Measurements from ENCODE around the gene WNT5B.

Gene WNT5B

DNA sequence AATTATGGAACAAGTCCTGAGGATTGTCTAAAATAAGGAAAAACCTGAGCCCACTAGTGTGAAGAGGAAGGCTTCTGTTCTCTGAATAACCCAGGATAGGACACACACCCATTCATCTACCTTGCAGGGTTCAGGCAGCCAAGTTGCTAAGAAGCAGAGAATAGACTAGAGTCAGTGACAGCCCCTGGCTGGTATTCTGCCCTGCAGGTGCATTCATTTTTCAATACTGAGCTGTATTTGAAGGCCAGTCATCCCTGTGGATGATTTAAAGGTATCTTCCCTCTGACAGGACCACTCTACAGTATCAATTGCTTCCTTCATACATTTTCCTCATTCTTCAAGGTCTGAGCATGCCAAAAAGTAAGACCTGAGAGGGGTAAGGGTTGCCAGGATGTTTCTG lies 22.9 kb downstream of the WNT5B start:
- no peak overlapping the region for H3K27ac ChIP-seq
- TF ChIP-seq, protein P1, sequence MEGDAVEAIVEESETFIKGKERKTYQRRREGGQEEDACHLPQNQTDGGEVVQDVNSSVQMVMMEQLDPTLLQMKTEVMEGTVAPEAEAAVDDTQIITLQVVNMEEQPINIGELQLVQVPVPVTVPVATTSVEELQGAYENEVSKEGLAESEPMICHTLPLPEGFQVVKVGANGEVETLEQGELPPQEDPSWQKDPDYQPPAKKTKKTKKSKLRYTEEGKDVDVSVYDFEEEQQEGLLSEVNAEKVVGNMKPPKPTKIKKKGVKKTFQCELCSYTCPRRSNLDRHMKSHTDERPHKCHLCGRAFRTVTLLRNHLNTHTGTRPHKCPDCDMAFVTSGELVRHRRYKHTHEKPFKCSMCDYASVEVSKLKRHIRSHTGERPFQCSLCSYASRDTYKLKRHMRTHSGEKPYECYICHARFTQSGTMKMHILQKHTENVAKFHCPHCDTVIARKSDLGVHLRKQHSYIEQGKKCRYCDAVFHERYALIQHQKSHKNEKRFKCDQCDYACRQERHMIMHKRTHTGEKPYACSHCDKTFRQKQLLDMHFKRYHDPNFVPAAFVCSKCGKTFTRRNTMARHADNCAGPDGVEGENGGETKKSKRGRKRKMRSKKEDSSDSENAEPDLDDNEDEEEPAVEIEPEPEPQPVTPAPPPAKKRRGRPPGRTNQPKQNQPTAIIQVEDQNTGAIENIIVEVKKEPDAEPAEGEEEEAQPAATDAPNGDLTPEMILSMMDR (conservative IDR thresholded peaks at IDR 0.05; ENCODE audit: low read depth), result no peak
- CTCF ChIA-PET, result interaction anchor here (0.6 to 7.7 kb wide), 7 partner anchors 18 to 288 kb away, joined by 3 to 105 read pairs (median 4); no protein-coding TSS in a partner anchor
- POLR2A ChIA-PET (ENCODE audit: low non-redundant PET), result no interaction called here
- DNase-seq (ENCODE audit: low spot score), result no peak

- TF ChIP-seq, protein P1 (conservative IDR thresholded peaks at IDR 0.05; ENCODE audit: low read depth), result no peak
- ChIA-PET CTCF (interaction anchor here (1.6 to 7.7 kb wide), 3 partner anchors 21 to 285 kb away, joined by 6 to 105 read pairs (median 9); no protein-coding TSS in a partner anchor), POLR2A (ENCODE audit: low non-redundant PET) (no interaction called here)
- no peak for DNase-seq (ENCODE audit: low spot score)
- H3K27ac ChIP-seq, result no peak overlapping the region
These were observed 26.3 kb downstream of the WNT5B start for GRCh38 chr12:1655225-1655788.

GRCh38 chr12:1656902-1657301 lies 27.9 kb downstream of the WNT5B start:
- ChIA-PET CTCF (interaction anchor here (0.6 to 7.7 kb wide), 2 partner anchors 134 to 267 kb away, joined by 4 to 105 read pairs; no protein-coding TSS in a partner anchor), POLR2A (ENCODE audit: low non-redundant PET) (no interaction called here)
- H3K27ac ChIP-seq, result no peak overlapping the region
- DNase-seq (ENCODE audit: low spot score), result no peak
- TF ChIP-seq, protein P1 (conservative IDR thresholded peaks at IDR 0.05; ENCODE audit: low read depth), result no peak

- TF ChIP-seq, protein P1 (conservative IDR thresholded peaks at IDR 0.05; ENCODE audit: low read depth), result no peak
- POLR2A ChIA-PET (ENCODE audit: low non-redundant PET), result no interaction called here
- H3K27ac ChIP-seq, result no peak overlapping the region
- CTCF ChIA-PET, result interaction anchor here (0.7 to 7.7 kb wide), 2 partner anchors 53 to 133 kb away, joined by 4 to 105 read pairs; no protein-coding TSS in a partner anchor
- no peak for DNase-seq (ENCODE audit: low spot score)
These were observed 28.7 kb downstream of the WNT5B start for GRCh38 chr12:1657688-1658087.

- H3K27ac ChIP-seq, result peak overlapping the region; percentile 82
- DNase-seq (ENCODE audit: low spot score), result peak; percentile 81
- TF ChIP-seq, protein P1 (conservative IDR thresholded peaks at IDR 0.05; ENCODE audit: low read depth), result no peak
- ChIA-PET POLR2A (ENCODE audit: low non-redundant PET) (no interaction called here), CTCF (interaction anchor here (0.6 to 0.7 kb wide), 2 partner anchors 30 to 131 kb away, joined by 3 read pairs; no protein-coding TSS in a partner anchor)
These were observed 31.5 kb downstream of the WNT5B start for GRCh38 chr12:1660304-1661187.

DNA sequence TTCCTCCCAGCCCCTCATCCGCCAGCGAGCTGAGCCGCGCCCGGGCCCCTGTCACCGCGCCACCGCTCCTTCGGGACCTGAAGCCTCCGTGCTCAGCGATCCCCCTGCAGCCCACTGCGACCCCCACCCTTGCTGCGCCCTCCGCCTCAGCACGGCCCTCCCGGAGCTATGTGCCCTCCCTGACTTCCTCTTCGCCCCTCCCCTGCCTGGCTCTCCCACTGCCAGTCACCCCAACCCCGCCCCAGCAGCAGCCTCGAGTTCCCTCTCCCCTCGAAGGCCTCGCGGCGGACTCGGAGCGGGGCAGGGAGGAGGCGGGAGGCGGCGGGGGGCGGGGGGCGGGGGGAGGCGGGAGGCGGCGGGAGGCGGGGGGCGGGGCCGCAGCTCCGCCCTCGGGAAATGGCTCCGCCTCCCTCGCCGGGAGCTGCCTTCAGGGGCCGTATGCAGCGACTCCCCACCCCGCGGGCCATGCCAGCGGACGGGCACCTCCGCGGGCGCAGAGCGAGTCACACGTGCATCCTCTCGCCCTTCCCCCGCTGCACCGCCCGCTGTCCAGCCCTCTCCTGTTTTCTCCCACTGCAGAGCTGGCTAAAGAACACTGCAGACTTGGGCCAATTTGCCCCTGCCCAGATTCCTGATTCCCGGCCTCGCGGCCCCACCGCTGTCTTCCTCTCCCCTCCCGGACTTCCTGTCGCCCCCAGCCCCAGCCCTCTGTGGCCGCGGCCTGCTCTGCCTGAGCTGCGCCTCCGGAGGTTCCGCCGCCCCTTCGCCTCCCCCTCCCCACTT lies 32.7 kb downstream of the WNT5B start:
- peak; percentile 85 for DNase-seq (ENCODE audit: low spot score)
- TF ChIP-seq, protein P1 (conservative IDR thresholded peaks at IDR 0.05; ENCODE audit: low read depth), result no peak
- CTCF ChIA-PET, result interaction anchor here (1.4 kb wide), 1 partner anchor 134 kb away, joined by 5 read pairs; no protein-coding TSS in a partner anchor
- H3K27ac ChIP-seq, result peak overlapping the region; percentile 82
- POLR2A ChIA-PET (ENCODE audit: low non-redundant PET), result no interaction called here

All from RWPE1 (cell line).